ENCODE data around the gene SLX9. TPM values are rescaled to one million over a fixed set of nuclear protein-coding genes. Genes with fewer than 3 reads are reported as not detected.

The SLX9 gene
- polyA plus RNA-seq, 4 donors: 10.3 to 27.6 (median 12.4) TPM

DNA sequence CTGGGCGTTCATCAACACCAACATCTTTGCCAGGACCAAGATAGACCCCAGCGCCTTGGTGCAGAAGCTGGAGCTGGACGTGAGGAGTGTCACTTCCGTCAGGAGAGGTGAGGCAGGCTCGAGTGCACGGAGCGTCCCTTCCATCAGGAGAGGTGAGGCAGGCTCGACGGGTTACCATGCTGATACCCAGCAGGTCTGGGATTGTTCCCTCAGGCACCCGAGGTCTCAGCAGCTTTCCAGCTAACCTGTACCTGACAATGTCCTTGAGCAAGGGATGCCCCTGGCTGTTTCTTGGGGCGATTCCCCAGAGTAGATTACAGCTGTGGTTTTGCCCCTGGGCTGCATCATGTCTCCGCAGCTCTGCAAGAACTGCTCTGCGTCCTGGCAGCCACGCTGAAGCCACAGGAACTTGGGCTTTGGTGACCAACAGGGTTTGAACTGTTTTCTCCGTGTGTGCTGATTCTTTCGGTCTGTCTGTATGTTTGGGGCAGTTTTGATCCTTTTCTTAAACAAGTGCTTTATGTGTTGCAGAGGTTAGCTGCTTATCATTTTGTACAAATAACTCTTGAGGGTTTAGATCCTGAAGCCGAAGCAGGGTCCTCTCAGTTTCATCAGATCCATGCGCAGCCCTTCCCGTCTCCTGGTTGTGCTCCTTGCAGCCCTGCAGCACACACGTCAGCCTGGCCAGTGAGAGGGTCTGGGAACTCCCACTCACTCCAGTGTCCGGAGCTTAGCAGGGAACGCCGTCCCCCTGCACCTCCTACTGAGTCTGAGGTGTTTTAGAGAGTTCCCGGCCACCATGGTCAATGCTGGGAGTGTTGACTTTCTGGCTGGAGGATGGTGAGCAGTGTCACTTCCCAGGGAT lies 4.1 kb downstream of the SLX9 start:
- DNase-seq (ENCODE audit: low read depth in 4 of 4, low spot score in 3 of 4): no peak

DNA sequence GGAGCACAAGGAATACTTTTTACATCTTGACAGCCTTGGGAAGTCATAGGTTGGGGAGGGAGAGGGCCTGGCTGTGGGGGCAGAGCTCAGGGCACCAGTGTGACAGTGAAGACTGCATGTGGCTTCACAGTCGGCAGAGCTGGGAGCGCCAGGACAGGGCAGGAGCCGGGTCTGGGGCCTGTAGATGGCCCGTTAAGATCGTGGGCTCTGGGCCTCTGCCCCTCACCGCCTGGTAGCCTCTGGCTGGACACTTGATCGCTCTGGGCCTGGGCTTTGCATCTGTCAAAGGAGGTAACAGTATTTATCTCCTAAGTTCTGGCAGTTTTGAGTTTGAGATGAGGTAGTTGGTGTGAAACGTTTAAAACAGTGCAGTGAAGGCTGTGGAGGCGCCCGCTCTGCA lies 4.8 kb downstream of the SLX9 start:
- DNase-seq (ENCODE audit: low read depth in 4 of 4, low spot score in 3 of 4): no peak

DNA sequence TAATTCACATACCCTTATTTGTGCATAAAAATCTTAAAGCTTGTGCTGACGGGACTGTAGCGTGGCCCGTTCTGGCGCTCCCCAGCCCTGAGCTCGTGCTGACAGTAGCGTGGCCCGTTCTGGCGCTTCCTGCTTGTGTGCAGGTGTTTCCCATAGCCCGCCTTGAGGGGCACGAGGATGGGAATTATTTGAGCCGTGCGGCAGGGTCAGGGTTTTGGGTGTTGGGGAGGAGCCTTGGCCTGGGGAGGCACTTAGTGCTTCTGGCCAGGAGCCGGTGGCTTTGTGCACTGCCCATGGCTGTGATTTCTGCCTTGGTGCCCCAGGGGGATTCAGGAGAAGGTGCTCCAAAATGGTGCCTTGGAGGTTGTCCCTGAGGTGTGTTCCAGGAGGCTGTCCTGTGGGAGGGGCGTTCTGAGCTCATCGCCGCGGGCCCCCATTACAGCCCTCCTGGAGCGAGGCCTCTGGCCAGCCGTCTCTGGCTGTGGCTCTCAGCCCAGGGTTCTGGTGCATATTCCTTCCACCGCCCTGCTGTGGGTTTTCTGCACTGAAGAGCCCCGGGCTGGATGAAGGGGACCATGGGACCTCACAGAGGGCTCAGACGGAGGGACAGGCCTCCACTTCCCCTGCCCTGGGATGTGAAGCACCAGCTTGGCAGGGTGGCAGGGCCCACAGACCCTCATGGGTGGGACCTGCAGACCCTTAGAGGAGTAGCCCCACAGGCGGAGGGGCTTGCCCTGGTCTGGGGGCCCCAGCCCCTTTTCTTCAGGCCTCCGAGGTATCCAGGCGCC lies 6.6 kb downstream of the SLX9 start:
- DNase-seq (ENCODE audit: low read depth in 4 of 4, low spot score in 3 of 4): no peak

DNA sequence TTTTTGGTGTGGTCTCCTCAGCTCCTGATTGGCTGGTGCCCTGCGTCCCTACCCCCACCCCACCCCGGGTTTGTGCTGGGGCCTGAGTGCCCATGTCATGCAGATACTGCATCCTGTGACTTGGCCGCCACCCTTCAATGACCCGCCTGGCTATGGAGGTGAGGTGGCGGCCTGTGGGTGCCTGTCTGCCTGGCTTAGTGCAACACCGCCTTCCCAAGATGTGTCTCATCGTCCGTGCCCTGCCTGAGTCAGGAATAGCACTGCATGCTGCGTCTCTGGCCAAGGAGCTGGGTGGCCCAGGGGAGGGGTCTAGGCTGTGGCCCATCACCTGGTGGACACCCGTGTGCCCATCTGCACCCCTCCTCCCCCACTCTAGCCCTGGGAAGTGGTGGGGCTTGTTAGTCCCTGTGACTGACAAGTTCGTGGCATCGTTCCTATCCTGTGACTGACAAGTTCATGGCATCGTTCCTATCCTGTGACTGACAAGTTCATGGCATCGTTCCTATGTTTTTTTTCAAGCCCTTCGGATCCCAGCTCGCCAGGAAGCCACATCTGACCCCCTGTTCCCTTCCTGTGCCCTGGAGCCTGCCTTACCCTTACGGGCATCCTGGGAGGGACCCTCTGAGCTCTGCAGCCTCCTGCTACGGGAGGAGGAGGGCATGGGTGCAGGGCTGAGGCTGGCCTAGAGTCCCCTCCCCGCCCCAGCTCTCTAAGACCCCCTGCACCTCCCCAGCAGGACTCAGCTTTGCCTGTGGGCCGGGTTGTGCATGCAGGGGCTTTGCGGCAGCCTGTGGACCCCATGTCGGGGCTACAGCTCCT lies 7.5 kb downstream of the SLX9 start:
- no peak for DNase-seq (ENCODE audit: low read depth in 4 of 4, low spot score in 3 of 4)

DNA sequence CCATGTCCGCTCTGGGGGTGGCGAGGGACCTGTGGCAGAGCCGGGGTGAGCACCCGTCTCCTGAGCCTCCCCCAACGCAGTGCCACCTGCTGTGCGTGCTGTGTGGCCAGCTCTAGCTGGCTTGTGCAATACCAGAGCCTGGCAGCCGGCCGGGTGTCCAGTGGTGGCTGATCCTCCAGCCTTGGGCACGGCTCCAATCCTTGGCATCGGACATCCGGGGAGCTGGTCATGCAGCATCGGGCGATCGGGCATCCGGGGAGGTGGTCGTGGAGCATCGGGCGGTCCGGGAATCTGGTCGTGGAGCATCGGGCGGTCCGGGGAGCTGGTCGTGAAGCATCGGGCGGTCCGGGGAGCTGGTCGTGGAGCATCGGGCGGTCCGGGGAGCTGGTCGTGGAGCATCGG lies 8.1 kb downstream of the SLX9 start:
- no peak for DNase-seq (ENCODE audit: low read depth in 4 of 4, low spot score in 3 of 4)

DNA sequence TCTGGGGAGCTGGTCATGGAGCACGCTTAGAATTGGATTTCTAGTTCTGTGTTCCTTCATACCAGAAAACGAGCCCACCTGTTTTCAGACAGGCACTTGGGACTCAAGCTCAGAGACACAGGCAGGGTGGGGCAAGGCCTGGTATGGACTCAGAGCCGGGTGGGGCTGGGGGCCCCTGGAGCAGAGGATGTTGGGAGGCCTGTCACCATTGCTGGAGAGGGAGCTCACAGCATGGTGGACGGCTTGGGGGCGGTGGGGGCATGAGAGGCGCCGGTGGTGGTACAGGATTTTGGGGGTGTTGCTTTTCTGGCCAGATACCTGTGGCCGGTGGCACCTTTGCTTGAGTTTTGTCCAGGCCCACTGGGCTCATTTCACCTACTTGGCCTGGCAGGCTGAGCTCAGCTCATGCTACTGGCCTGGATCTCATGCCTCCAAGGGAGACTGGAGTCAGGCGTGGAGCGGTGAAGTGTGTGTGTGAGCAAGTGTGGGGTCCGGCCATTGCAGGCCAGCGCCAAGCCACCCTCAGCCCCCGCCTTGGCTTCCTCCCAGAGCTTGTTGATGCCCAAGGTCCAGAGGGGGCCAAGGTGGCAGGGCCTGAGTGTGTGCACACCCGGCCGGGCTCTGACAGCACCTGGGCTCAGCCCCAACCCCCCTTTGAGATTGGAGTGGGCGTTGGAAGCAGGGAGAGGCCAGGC lies 8.7 kb downstream of the SLX9 start:
- no peak for DNase-seq (ENCODE audit: low read depth in 4 of 4, low spot score in 3 of 4)

DNA sequence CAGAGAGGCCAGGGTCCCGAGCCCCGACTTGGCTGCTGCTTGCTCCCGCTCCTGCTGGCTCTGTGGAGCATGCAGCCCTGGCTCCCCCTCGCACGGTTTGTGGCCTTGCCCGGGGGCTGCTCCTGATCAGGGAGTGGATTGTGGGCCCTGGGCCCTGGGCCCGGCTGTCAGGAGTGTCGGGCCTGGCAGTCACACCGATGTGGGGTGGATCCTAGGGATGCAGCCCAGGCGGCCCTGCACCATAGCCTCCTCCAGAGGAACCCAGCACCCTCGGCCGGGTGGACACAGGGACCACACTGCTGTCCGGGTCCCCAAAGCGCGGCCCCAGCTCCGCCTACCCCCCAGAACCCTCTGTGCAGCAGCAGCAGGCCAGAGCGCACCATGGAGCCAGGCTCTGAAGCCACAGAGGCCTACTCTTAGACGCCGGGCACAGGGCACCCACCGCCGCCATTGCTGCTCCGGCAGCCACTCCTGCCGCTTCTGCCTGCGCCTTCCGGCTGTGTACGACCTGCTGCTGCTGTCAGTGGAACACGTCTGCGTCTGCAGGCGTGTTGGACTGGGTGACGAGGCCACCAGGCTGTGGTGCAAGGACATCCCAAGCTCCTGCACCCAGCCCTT lies 9.4 kb downstream of the SLX9 start:
- DNase-seq (ENCODE audit: low read depth in 4 of 4, low spot score in 3 of 4): no peak

DNA sequence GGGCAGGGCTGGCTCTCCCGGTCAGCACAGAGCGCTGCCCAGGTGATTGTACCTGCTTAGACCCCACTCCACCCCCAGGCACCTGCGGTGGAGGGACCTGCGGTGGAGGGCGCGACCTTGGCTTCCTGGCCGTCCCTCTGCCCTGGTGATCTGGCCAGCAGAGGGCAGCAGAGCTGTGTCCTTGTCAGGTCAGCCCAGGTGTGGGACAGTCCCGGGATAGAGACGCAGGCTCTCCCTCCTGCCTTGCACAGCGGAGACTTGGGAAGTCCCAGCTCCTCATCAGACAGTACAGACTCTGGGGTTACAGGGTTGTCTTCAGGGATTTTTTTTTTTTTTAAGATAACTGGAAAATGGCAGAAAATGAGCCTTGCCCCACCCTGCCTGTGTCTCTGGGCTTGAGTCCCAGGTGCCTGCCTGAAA lies 10.0 kb downstream of the SLX9 start:
- DNase-seq (ENCODE audit: low read depth in 4 of 4, low spot score in 3 of 4): peak in 2 of 4 donors; percentile 51 to 64

DNA sequence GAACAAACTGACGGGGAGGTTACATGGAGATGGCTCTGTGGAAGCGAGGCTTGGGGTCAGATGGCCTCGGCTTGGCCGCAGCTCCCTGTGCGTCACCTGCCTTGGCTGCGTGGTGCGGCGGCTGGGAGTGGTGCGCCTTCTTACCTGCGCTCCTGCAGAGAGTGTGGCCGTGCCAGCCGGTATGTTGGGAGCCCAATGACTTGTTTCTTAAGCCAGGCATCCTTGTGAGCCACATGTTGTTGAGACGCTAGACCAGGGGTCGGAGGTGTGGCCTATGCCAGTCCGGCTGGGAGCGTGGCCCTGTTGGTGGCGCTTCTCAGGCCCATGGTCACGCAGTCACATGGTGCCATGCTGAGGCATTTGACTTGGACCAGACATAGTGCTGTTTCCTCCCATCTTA lies 10.5 kb downstream of the SLX9 start:
- no peak for DNase-seq (ENCODE audit: low read depth in 4 of 4, low spot score in 3 of 4)

DNA sequence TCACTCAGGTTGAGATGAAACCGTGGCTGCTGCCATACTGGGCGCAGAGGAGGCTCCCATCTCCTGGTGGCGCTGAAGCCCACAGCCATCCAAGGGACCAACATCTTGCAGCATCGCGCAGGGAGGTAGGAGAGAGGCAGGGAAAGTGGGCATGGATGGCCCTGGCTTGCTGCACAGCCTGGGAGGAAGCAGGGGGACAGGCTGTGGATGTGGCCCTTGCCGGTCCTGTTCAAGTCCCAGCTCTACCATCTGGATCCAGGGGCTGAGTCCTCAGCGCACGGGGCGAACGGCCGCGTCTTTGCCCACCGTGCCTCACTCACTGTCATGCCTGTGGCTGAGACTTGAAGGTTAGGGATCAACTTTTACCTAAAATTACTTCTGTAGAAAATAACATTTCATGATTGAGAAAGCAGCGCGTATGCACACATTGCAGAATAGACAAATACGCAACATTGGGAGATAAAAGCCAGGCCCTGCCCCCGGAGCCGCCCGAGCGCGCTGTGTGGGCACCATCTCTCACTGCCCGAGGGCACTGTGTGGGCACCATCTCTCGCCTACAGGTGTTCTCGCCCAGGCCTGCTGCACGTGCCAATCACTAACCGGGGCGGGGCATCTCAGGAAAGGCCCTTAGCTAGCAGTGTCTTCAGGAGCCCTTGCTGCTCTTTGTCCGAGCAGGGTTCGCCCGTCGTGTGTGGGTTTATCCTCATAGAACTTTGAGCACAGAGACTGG lies 11.5 kb downstream of the SLX9 start:
- DNase-seq (ENCODE audit: low read depth in 4 of 4, low spot score in 3 of 4): no peak

DNA sequence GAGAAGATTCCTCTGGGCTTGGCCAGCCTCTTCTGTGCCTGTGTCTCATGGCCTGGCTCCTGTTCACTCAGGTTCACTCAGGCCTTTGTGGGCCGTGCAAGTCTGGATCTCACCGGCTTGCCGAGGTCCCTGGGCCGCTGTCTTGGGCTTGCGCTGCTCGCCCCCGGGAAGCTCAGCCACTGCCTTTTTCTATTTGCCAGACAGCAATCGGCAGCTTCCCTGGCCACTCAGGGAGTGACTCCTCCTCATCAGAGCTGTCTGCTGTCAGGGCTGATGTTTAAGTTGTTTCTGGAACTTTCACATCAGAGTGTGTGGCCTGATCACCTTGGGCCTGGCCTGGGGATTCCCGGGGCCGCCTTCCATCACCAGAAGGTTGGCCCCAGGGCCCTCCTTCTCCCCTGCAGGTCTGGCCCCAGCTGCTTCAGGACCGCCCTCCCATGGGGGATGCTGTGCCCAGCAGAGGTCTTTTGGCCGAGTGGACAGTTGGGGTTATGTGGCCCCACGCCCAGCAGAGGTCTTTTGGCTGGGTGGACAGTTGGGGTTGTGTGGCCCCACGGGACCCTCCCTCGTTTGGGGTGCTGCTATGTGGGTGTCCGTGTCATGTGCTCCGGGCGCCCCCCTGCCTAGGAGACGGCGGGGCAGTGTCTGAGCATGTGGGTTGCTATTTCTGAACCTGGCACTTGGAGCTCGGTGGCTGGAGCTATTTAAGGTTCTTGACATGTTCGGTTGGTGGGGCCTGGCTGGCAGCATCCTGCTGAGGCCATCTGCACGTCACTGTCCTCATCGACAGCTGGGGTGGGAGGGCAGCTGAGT lies 12.5 kb downstream of the SLX9 start:
- DNase-seq (ENCODE audit: low read depth in 4 of 4, low spot score in 3 of 4): no peak

DNA sequence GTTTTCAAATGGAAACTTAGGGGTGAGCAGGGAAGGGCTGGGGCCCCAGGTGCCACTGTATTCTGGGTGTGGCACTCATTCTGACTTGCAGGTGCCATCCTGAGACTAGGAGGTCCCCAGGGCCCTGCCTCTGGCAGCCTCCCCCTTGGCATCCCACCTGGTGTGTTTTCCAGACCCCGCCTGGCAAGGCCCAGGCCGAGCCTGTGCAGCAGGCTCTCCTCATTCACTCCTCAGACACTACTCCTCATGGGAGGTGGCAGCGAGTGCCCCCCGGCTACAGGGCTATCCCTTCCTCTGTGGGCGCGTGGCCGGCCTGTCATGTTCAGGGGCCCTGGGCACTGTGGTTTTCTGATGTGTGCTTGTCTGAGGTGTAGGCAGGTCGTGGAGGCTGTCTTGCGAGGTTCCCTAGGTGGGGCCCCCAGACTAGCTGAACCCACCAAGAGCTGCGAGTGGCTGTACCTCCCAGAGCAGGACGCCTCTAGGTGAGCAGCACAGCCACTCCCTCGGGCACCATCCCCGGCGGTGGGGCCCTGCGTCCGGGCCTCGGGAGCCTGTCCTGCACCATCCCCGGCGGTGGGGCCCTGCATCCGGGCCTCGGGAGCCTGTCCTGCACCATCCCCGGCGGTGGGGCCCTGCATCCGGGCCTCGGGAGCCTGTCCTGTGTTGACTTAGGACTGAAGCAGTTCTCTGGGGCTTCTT lies 13.2 kb downstream of the SLX9 start:
- no peak for DNase-seq (ENCODE audit: low read depth in 4 of 4, low spot score in 3 of 4)

DNA sequence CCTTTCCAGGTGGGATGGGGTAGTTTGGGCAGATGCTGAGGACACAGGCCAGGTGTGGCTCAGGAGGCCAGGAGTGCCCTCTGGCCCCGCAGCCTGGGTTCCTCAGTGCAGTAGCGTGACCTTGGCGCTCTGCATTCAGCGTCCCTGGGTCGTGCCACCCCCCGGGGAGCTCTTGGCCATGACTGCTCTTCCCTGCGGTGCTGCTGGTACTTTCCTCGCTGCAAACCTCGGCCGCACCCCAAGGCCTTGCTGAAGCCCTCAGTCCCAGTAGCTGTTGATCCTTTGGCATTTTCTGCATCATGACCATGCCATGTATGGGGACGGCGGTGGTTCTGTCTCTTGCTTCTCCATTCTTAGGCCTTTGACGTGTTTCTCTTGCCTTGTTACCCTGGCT lies 13.8 kb downstream of the SLX9 start:
- no peak for DNase-seq (ENCODE audit: low read depth in 4 of 4, low spot score in 3 of 4)

DNA sequence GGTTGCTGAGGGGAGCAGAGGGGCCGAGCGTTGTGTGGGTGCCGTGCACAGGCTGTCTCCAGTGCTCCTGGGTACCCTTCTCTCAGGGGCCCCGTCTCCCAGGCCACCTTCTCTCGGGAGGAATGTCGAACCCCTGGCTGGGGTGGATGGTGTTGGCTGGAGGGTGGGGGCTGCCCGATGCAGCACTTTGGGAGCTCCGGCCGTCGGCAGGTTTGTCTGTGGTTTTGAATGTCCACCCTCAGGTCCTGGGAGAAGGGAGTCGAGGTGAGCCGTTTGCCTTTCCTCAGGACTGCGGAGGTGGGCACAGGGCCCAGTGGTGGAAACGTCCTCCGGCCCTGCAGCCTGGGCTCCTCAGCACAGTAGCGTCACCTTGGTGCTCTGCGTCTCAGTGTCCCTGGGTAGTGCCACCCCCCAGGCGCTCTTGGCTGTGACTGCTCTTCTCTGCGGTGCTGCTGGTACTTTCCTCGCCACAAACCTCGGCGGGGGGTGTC lies 14.5 kb downstream of the SLX9 start:
- DNase-seq (ENCODE audit: low read depth in 4 of 4, low spot score in 3 of 4): no peak

DNA sequence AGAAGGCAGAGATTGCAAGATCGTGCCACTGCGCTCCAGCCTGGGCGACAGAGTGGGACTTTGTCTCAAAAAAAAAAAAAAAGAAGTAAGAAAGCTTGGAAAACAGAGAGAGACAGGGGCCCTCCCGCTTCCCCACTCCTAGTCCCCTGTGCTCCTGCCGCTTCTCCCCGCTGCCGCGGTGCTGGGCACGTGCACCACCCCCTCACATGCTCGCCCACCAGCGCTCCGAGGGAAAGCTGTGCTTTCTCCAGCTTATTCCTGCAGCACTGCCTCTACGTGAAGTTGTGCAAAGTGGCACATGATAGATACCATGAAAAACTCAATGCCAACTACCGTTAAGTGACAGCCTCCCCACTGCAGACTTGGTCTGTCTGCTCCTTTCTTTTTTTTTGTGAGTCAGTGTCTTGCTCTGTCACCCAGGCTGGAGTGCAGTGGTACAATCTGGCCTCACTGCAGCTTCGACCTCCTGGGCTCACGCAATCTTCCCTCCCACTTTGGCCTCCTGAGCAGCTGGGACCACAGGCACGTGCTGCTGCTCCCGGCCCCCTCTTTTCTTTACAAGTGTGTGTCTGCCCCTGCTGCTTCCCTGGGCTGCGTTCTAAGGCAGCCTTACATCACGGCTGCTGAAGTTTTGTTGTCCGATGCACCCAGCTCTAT lies 15.4 kb downstream of the SLX9 start:
- no peak for DNase-seq (ENCODE audit: low read depth in 4 of 4, low spot score in 3 of 4)

DNA sequence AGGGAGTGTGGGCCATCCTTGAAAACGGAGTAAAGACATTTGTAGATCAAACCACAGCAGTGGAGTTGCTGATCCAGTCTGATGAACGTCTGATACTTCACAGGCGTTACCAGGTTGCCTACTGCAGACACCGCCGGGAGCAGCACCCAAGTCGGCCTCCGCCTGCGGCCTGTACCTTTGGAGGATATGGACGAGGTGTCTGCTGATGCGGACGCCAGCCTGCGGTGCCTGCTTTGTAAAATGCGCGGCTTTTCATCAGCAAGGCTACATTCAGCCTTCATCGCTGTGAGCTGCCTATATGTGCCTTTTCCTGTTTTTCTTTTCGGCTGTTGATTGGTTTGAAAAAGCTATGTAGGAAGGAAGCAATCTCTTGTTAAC lies 16.0 kb downstream of the SLX9 start:
- DNase-seq (ENCODE audit: low read depth in 4 of 4, low spot score in 3 of 4): no peak

DNA sequence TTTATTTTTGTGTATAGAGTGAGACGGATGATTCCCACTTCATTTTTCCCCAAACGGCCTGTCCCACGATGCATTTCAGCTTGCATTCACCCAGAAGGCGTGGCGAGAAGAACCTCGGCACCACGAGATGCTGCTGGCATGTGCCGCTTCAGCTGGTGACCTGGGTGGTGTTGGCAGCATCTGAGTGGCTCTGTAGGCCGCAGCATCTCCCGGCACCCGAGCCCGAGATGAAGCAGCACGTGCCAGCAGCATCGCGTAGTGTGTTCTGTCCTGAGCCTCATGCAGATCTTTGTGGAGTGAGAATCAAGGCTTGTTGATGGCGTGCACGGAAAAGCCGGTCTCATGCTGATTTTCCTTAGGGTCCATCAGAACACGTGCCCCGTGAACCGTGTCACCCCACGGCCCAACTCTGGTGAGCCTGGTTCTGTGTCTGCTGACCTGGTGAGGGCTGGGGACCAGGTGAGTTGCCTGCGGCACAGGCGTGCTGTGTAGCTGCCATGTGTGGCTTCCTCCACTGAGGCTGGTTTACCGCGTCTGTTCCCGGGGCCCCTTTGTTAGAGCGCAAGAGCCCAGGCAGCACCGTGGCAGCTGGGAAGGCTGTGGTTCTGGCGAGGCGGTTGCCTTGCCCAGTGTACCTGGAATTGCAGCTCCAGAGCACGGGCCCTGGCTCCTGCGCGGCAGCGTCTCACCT lies 16.7 kb downstream of the SLX9 start:
- DNase-seq (ENCODE audit: low read depth in 4 of 4, low spot score in 3 of 4): no peak

Measured in left renal pelvis (tissue), 4 donors.